ENCODE measurements around the gene CTNNA2. TPM values are rescaled to one million over a fixed set of nuclear protein-coding genes. Genes with fewer than 3 reads are reported as not detected.

CTNNA2 gene
- total and polyA plus RNA-seq, 2 of the 8 experiments (the other 6 are each of a cell fraction or from before 2014, with no cell fraction given), result 3.9 to 9.0 TPM

GRCh38 chr2:79980816-79981215, 468.0 kb downstream of the CTNNA2 start (continued):
- no peak for TF ChIP-seq CHD7 (IDR thresholded peaks at IDR 0.05; ENCODE audit: insufficient replicate concordance, low read length)
- no peak for TF ChIP-seq BRCA1 (IDR thresholded peaks at IDR 0.05; ENCODE audit: low read depth, low read length)
- no peak for TF ChIP-seq MAFK (IDR thresholded peaks at IDR 0.05; ENCODE audit: low read depth, low read length)

Data from H1 (cell line).